ENCODE data around the gene SLC18A3.
A peak's percentile ranks its signal among the peaks of the same experiment; 100 is the strongest.

SLC18A3 gene

DNA sequence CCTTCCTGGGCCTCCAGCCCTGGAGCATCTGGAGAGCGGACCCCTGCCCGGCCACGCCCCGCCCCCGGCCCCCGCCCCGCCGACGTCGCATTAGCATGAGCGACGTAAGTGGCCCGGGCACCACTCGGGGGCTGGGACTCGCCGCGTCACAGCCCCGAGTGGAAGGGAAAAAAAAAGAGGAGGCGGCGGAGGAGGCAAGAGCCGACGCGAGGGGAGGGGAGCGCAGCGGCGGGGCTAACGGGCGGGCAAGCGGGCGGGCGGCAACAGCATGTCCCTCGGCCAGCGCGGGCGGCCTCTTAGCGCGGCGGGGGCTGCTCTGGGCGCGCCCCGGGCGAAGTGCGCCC is at the start of gene SLC18A3:
TSS of gene SLC18A3 (plus strand) at position 197 of the 344 bp plus-strand sequence. CDS start 431 bp downstream, outside the sequence.
- no peak for DNase-seq

DNA sequence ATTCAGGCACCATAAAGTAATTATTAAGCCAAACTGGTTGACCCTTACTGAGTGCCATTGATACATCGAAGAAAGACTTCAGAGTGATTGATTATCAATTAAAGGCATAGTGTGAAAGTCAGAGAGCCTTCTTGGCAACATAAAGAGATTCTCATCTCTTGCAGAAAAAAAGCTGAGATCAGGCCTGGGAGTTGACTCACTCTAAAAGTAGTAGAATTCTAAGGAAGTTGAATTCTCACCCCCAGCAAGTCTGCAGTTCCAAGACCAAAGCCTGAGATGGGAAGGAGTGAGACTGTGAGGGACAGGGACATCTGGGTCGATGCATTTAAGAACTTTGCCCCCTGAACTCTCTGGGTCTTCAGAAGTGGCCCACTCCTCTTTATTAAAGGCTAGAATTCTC is 49.6 kb upstream of the SLC18A3 start:
- DNase-seq: no peak

DNA sequence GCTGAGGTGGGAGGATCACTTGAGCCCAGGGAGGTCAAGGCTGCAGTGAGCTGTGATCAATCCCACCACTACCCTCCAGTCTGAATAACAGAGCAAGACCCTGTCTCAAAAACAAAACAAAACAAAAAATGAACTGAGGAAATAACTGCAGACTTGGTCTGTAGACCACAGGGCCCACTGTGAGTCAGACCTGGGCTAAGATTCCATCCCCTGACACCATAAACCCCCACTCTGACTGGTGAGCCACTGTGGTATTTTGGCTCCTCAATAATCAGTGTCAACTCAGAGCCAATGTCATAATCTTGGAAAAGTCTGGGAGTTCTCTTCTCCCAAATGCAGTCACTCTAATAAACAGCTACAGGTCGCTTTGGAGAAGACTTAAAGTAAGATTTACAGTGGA is 47.2 kb upstream of the SLC18A3 start:
- no peak for DNase-seq

DNA sequence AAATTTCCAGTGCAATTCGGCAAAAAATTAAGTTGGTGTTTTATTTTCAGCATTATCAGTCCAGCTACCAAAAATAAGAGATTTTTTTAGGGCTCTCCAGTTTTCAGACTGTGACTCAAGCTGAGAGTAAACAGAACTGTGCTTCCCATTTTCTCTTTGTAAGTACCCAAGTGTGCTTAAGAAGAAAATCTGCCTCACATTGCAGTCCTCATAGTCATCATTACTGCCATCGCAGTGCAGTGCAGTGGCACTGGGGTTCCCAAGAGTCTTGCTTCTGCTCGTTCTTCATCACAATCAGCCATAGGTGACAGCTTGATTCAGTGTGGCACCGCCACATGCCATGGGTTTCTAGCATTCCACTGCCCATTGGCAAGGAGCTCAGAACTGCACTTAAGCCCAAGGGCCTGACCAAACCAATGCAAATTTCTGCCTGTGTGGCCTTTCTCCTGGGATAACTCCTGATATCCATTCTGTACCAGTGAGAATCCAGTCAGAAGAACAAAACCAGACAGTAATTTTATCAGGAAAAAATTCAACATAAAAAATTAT is 45.6 kb upstream of the SLC18A3 start:
- no peak for DNase-seq

DNA sequence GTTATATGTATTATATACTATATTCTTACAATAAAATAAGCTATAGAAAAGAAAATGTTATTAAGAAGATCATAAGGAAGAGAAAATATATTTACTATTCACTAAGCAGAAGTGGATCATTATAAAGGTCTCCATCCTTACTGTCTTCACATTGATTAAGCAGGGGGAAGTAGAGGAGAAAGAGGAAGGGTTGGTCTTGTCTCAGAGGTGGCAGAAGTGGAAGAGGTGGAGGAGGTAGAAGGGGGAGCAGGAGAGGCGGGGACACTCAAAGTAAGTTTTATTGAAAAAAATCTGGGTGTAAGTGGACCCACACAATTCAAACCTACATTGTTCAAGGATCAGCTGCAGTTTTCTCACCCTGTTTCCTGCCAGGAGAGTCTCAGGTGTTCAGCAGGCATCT is 42.3 kb upstream of the SLC18A3 start:
- no peak for DNase-seq

DNA sequence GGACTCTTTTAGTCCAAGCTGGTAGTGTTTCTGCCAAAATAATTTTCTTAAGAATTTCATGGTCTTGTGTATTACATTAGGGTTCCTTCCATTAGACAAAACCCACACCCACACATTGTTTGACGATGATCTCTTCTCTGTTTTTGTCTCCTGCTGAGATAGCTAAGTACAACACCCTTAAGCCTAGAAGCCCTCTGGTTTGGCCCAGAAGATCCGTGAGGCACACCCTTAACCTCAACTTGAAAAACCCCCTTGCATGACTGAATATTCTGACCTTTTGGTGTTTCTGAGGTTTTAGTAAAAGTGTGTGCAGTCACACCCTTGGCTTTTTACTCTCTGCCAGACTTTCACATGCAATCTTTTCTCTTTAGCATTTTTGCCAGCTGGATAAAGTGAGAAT is 41.9 kb upstream of the SLC18A3 start:
- DNase-seq: no peak

DNA sequence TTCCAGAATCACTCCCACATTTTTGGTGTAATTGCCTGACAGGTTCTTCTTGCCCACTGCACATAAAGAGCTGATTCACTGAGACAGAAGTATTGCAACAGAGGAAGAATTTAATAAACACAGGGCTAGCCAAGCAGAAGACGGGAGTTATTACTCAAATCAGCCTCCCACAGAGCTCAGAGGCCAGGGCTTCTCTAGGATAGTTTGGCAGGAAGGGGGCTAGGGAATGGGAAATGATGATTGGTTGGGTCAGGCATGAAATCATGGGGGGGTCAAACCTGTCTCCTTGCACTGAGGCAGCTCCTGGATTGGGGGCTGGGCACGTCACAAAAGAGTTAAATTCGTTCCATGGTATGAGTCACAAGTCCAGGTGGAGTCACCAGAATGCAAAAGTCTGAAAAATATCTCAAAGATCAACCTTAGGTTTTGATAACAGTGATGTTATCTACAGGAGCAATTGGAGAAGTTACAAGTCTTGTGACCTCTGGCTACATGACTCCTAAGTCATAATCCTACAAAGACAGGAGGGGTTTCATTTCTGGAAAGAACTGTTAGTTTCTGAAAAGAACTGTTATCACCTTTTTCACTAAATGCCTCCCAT is 41.0 kb upstream of the SLC18A3 start:
- DNase-seq: no peak

DNA sequence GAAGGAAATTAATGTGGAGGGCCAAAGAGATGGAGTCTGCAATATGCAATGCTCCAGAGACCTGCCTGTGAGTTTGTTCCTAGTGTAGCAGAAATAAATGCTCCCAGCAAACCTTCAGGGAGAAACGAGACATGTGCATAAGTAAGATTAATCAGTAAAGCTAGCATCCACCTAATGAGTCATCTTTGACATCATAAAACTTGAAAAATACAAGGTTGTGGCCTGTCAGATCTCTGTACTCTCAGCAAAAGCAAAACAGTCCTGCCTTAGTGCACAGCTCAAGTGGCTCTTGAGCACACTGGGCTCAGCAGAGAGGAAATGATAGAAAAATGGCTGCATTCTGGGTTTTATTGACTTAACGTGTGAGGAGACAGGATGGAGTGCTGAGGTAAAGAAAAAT is 38.7 kb upstream of the SLC18A3 start:
- no peak for DNase-seq

DNA sequence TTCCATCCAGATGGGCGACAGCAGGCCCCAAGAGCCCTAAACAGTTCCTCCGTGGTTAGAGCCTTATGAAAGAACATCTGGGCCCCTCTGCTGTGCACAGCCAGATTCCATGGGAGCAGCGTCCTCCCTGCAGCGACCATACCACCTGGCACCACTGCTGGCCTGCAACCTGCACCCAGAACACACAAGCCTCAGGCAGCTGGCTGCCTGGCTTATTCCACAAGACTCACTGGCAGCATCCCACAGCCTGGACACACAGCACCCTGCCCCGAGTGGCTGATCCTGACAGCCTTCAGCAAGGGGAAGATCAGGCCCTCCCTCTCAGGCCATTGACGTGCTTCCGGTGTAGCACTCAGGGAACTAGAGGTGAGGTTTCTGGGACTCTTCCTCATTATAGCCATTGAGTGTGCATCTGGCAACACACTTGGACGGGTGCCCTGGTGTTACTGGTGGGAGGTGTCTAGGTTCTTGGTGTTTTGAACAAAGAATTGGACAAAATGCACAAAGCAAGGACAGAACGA is 37.5 kb upstream of the SLC18A3 start:
- DNase-seq: no peak

DNA sequence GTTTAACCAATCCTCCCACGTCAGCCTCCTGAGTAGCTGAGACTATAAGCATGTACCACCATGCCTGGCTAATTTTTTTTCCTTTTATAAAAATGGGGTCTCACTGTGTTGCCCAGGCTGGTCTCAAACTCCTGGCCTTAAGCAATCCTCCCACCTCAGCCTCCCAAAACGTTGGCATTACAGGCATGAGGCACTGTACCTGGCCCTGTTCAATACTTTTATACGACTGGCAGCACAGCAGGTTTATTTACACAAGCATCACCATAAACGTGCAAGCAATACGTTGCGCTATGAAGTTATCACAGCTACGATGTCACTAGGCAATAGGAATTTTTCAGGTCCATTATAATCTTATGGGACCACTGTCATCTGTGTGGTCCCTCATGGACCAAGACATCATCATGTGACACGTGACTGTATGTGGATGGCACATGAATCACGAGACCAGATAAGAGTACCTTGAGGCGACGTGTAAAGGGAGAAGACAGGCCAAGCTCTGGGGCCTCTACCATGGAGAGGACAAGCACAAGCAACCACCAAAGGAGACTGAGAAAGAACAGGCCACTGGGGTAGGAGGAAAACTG is 34.5 kb upstream of the SLC18A3 start:
- DNase-seq: no peak

DNA sequence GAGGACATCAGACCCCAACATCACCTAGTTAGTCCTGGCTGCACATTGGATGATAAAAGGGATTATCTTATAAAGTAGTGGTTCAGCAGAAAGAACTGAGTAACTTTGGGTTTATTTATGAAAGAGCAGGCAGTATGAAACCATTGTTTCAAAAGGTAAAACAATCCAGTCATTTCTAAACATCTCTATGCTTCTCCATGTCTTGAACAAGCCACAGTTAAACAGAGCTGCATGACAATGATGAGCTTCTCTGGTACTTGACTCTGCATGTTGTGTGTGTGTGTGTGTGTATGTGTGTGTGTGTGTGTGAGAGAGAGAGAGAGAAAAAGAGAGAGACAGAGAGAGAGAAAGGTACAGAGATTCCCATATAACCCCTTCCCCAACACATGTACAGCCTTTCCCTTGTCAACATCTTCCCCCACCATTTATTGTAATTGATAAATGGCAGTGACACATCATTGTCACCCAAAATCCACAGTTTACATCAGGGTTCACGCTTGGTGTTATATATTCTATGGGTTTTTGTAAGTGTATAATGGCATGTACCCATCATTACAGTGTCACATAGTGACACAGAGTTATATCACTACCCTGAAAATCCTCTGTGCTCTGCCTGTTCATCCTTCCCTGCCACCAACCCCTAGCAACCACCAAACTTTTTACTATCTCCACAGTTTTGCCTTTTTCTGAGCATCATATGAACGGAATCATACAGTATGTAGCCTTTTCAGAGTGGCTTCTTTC is 32.8 kb upstream of the SLC18A3 start:
- DNase-seq: no peak

DNA sequence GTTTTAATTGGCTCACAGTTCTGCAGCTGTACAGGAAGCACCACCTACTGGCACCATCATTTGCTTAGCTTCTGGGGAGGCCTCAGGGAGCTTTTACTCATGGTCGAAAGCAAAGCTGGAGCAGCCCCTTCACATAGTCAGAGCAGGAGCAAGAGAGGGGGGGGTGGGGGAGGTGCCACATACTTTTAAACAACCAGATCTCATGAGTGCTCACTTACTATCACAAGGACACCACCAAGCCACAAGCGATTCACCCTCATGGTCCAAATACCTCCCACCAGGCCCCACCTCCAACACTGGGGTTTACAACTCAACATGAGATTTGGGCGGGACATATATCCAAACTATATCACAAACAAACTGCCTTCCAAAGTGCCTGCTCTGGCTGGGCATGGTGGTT is 31.7 kb upstream of the SLC18A3 start:
- no peak for DNase-seq

DNA sequence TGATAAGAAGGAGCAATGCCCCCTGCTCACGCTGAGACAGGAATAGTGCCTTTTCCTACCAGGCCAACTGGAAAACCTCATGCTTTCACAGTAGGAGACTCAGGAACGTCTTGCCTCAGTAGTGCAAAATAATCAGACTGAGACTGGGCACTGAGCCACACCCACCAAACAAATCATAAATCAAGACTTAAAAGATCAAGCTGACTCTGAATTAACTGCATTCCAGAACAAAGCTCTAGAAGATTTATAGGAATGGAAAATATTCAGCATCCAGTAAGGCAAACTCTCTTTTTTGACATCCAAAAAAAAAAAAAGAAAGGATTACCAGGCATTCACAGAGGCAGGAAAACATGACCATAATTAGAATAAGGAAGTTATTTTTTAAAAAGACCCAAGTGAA is 30.5 kb upstream of the SLC18A3 start:
- DNase-seq: no peak

DNA sequence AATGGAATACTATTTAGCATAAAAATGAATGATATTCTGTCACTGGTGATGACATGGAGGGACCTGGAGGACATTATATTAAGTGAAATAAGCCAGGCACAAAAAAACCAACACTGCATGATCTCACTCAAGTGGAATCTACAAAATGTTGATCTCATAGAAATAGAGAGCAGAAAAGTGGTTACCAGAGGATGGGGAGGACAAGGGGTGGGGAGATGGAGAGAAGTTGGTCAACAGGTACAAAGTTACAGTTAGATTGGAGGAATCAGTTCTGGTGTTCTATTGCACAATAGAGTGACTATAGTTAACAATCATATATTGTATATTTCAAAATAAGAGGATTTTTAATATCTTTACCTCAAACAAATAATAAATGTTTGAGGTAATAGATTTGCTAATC is 24.7 kb upstream of the SLC18A3 start:
- no peak for DNase-seq

DNA sequence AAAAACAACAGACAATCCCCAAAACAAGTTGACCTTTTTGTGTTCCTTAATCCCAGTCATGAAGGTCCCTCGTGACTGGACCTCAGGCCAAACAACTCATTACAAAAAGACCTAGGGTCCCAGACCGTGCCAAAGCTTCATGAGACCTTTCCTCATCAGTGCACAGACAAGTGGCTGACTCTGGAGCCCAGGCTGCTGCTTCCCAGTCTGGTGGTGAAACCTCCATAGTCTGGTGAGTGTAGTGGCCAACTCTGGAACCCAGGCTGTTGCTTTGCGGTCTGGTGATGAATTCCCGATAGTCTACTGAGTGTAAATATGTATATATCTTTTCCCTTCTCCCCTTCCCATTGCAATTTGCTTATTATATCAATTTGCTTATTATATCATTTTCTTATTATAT is 22.1 kb upstream of the SLC18A3 start:
- DNase-seq: no peak

DNA sequence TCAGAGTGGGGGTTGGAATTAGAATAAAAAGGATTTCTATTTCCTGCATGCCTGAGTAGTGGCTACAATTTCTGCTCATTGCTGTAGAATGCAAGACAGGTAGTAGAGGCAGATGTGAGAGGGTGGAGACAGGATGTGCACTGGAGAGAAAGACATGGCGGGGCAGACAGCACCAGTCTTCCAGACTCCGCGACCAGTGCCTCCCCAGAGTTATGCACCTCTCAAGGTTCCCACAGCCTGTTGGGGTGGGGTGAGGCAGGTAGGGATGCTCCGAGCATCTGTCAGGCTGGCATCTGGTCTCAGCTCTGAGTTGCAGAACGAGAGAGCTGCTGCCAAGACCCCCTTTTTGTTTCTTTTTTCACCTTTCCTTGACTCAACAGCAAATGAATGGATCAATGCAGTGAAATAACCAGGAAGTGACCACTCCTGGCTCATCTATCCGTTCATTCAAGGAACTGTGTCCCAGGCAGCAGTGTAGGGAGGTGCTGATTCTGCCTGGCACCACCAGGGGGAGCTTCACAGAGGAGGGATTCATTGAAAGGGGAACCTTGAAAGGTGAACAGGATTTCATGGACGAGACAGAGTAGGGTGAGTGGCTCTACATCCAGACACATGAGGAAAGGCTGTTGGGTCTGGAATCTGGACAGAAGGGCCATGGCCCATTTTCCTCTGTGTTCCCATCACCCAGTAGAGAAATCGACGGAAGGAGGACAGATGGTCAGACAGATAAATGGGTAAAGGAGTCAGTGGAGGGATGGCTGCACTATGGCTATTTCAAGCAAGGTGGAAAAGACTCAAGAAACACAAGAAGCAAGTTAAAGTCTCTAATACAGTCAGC is 17.2 kb upstream of the SLC18A3 start:
- peak; percentile 42 to 47 for DNase-seq

DNA sequence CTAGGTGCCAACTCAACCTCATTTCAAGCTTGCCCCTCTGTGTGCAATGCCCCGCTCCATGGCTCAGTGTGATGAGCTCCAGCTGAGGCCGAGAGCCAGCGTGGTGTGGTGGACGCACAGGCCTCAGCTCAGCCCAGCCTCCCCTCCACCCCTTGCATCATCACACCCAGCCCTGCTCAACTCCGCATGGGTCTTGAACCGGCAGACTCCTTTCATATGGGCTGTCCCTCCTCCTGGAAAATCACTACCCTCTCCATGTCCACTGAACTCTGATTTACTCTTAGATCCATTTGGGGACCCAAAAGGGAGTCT is 16.6 kb upstream of the SLC18A3 start:
- no peak for DNase-seq

DNA sequence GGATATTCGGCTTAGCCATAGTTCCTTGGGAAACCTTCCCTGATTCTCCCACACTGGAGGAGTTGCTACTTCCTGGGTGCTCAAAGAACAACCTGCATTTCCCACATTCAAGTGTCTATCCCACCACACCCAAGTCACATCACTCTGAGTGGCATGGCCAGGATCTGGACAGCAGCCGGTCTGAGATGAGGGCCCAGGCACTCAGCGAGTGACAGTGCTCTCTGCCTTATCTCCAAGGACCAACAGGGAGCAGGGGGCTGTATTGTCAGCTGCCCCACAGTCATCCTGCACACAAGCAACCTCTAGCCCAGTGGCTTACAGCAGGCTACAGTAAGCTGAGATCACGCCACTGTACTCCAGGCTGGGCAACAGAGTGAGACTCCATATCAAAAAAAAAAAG is 16.1 kb upstream of the SLC18A3 start:
- DNase-seq: no peak

DNA sequence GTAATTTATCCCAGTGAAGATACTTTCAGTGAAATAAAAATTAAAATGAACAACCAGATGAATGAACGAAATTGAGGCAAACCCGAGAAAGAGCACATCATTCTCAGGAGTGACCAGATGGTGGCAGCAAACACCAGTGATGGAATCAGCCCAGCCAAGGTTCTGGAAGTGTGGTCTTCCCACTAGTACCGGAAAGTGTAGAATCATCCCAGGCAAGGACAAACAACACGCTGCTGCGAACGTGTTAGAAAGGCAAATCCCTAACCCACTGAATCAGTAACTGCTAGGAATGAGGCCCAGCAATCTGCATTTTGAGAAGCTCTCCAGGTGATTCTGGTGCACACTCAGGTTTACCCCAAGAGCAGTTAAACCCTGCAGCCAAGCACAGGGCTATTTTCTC is 15.5 kb upstream of the SLC18A3 start:
- peak in 1 of 2 donors; percentile 16 for DNase-seq

DNA sequence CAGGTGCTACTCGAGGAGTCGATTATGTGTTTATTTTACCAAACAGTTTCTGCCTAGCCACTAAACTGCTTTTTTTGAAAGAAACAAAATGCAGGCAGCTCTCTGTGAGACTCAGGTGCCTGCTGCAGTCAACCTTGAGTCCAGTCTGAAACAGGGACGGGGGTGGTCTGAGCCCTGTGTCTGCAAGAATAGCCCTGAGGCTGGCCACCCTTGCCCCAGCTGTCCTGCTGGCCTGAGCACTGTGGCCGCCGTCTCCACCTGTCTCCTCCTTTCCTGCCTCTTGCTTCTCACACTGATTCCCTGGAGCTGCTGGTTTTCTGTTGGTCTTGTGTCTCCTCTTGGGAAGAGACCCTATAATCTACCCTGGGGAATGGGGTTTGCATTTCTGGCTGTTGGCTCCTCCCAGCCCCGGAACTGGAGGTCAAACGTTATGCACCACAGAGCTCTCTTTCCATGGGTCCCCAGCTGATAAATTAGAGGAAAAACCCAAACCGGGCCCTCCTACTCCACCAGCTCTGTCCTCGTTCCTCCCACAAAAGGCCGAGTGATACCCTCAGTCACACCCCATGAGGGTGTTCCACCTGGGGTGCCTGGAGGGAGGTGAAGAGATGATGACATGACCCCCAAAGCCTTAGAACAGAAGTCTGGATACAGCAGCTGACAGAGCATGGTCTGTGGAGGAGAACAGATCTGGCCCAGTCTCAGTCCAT is 15.0 kb upstream of the SLC18A3 start:
- no peak for DNase-seq

DNA sequence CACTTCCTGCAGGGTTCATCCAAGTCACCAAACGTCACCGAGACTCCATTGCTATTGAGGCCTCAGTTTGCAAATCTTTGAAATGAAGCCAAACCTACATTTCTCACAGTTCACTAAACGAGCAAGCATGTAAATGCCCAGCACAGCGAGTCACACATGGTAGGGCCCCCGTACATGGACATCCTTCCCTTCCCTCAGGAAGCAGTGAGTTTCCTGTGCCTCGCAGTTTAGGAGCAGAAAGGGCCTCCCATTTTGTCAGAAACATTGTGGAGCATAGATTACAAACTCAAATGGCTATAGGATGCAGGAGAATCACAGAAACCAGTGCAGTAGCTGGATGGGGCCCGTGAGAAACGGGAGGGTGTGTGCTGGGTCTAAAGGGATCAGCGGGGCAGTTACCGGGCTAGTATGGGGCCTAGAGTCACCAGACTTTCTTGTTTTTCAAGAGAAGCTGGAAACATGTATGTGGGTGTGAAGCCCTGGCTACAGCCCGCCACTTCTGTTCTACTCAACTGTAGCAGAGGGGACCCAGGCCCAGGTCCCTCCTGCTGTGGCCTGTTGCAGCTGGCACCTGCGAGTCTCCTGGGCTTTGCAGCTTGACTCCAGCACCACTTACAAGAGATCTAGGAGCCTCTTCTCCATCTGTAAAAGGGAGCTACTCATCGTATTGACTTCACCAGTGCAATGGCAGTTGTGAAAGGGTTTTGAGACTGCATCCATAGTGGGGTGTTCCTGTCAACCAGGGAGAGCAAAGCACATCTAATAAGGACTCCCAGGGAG is 14.2 kb upstream of the SLC18A3 start:
- DNase-seq: no peak

DNA sequence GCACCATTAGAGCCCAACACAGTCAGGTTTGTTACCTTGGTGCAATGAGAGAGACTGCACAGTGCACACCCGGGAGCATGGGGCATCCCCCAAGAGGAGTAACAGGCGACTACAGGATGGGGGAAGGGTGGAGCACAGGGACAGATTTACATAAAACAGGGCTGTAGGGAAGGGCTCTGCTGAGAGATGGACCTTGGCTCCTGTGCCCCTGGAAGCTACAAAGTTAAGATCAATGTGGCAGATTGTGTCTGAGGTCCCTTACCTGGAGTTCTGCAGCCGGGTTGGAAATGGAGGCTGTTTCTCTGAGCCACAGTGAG is 13.7 kb upstream of the SLC18A3 start:
- no peak for DNase-seq
